ENCODE results near the gene TBCK.

GRCh38 chr4:106114270-106114669, 201.7 kb downstream of the TBCK start:
- TF ChIP-seq POLR2A (IDR thresholded peaks at IDR 0.05) (no peak), CTCF (IDR thresholded peaks at IDR 0.05 in 8 of 11, conservative IDR thresholded peaks at IDR 0.05 in 3 of 11) (no peak), POLR2AphosphoS5 (IDR thresholded peaks at IDR 0.05) (no peak)

Measured in spleen (tissue), 7 donors.